DMS79 (cell line): ENCODE measurements around the gene LMBRD1.

Experiments
- DNase-seq: peaks from one replicate; lab custom pipeline; 2025; lab: John Stamatoyannopoulos, UW

Gene LMBRD1

DNA sequence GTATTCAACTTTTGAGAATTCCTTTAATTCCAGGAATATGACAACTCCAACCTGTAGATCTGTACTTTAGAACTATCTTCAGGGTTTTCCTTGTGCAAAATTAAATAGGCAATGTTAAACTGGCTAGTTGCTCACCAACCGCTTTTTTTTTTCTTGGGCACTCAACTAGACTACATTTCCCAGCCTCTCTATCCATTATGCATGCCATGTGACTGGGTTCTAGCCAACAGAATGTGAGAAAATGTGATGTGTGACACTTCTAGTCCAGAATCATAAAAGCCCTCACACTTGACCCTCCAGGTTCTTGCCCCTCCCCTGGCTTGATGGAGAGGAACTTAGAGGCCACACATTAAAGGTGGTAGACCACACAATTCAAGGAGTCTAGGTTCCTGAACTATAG is 166.0 kb downstream of the LMBRD1 start:
- DNase-seq: no peak

DNA sequence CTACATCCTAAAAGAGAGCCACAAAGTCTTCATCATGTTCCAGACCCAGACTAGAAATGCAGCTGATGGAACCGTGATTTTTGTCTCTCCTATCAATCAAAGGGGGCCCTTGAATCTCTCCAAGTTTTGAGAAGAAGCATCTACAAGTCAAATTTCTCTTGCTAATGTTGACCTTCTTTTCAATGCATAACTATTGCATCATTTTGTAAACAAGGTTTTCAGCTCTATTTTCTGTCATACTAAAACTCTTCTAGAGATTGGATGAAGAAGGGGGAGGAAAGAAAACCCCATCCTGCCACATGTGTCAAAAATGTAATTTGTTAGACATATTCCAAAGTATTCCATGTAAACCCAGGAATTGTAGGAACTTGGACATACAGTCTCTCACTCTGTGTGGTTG is 169.2 kb downstream of the LMBRD1 start:
- no peak for DNase-seq

- no peak for DNase-seq
Measured at GRCh38 chr6:69624944-69625343, 171.9 kb downstream of the LMBRD1 start.
